Right renal cortex interstitium (tissue), 3 donors: ENCODE measurements around the gene E4F1. TPM values are rescaled to one million over a fixed set of nuclear protein-coding genes. Genes with fewer than 3 reads are reported as not detected.
"Not testable (repeated sequence)": the region's sequence is repeated elsewhere in the genome, so short reads cannot be mapped to it uniquely, and the experiment has no call there.

Experiments
- DNase-seq, 3 donors: peaks; one replicate each; pipeline ENCODE4 v3.0.0-alpha.2; 2013; ENCODE audit warnings: low read depth in 3 of 3, low spot score in 2 of 3
- polyA plus RNA-seq, 3 donors: library from polyadenylated mRNA; unstranded; fragments of 120-200 nt; gene quantifications; one replicate each; pipeline ENCODE4 v1.2.1, GENCODE V29; 2013; ENCODE audit not compliant: insufficient read length in 3 of 3

The E4F1 gene
- polyA plus RNA-seq, 3 donors = 13.2 to 14.3 (median 13.6) TPM

DNA sequence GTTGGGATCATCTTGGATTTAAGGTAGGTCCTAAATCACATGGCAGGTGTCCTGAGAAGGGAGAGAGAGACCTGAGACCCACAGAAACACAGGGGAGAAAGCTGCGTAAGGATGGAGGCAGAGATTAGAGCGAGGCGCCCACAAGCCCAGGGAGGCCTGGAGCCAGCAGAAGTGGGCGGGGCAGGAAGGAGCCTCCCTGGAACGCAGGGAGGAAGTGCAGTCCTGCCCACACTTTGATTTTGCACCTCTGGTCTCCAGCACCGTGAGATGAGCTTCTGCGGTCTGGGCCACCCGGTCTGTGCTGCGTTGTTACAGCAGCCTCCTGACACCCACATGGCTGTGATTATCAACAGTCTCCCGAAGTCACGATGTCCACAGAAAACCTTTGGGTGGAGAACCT is 19.2 kb downstream of the E4F1 start:
- DNase-seq = no peak

GRCh38 chr16:2243031-2243528 is 19.7 kb downstream of the E4F1 start:
- no peak for DNase-seq

DNA sequence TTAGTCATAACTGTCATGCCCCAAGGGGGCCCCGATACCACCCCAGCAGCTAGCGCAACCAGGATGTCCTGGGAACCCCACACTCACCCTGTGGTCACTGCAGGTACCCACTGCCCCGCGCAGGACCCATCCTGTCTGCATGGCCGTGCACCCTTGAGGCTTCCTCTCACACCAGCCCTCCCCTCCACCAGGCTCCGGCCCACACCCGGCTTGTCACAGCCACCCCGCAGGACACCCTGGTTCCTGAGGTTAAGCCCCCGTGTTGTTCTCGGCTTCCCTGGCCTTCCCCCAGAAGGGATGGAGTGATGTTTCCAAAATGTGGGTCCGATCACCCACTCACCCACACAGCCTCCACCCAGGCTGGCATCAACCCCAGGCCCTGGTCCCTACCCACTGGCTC is 20.4 kb downstream of the E4F1 start:
- no peak for DNase-seq

DNA sequence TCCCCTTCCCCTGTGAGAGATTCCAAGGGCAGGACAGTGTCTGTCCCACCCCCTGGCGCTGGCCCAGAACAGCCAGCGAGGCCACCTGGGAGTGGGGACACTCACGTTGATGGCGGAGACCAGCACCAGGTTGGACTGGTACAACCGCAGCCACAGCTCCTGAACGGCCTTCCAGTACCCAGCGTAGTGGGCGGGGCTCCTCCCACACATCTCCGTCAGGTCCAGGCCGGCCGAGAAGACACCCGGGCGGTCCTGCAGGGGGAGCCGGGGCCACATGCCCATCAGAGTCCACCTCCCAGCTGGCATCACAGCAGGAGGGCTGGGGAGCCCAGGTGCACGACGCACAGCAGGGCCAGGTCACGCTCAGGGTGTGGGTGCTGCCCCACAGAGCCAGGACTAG is 20.9 kb downstream of the E4F1 start:
- DNase-seq = no peak

GRCh38 chr16:2244926-2245795 is 21.8 kb downstream of the E4F1 start:
- no peak for DNase-seq

DNA sequence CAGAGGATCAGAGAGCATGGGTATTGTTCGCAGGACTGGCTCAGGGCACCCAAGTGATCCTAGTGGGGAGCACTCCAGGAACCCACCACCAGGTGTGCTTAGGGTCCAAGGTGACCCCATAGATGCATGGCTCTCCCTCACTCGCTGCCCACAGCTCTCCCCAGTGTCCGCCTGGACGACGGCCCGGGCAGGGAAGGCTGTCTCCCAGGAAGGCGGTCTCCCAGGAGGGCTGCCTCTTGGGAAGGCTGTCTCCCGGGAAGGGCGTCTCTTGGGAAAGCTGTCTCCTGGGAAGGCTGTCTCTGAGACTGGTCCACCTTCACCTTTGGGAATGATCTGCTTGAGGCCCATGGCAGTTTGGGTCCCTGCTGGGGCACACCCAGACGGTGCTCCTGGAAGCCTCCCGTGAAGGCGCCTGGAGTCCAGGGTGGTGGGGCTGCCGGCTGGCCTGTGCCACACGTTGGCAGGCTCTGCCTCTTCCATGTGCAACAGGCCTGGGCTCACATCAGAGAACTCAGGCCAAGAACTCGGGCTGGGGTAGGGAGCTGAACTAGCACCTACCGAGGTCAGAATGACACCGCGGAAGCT is 23.0 kb downstream of the E4F1 start:
- DNase-seq = no peak

DNA sequence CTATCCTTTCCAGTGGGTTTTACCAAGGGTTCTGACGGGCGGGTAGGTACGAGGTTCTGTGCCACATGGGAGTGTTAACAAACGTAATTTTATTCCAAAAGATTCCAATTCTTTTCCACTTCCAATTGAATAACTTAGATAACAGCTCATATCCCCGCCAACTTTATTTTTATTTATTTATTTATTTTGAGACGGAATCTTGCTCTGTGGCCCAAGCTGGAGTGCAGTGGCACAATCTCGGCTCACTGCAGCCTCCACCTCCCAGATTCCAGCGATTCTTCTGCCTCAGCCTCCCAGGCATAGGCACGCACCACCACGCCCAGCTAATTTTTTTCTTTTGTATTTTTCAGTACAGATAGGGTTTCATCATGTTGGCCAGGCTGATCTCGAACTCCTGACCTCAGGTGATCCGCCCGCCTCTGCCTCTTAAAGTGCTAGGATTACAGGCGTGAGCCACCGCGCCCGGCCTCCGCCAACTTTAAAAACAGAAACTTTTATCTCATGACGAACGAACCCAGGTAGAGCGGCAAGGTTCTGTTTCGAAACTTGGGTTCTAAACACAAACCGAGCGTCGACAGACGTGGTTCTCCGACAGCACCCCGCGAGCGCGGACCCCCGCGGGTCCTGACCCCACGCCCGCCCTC is 27.4 kb downstream of the E4F1 start:
- DNase-seq = no peak

GRCh38 chr16:2251296-2252111 is 28.1 kb downstream of the E4F1 start, which contains the start of gene ECI1:
TSS of gene ECI1 (minus strand) at chr16:2251587. CDS start at chr16:2251566, 21 bp downstream.
- DNase-seq = peak; percentile 76 to 85 (median 79)

DNA sequence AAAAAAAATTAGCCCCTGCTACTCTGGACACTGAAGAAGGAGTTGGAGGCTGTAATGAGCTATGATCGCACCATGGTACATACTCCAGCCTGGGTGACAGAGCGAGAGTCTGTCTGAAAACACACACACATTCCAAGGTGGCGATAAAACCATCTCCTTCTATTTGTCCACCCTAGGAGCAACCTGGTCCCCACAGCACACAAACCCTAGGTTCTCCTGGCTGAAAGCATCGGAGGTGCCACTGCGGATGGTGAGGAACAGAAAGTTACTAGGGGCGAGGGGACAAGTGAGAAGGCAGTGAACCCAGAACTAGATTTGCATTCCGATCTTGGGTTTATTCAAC is 29.4 kb downstream of the E4F1 start:
- no peak for DNase-seq

DNA sequence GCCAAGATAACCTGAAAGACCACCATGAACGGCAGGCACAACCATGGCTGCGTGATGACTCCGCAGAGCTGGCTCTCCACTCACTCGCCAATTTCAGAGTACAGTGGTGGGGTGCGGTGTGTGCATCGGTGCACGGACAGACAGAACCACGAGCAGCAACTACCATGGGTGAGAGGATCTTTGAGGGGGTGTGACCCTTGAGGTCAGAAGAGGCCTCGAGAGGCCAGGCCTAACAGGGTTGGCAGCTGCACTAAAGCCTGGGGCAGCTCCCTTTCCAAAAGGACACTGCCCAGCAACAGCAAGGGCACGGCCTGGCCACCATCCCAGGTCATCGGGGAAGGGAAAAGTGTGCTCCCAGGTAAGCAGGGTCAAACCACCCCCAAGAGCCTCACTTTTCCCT is 29.9 kb downstream of the E4F1 start:
- DNase-seq = no peak

- no peak for DNase-seq
These were observed 33.2 kb downstream of the E4F1 start for GRCh38 chr16:2256531-2257140.

- DNase-seq = no peak
These were observed 34.3 kb downstream of the E4F1 start for GRCh38 chr16:2257726-2258125.

DNA sequence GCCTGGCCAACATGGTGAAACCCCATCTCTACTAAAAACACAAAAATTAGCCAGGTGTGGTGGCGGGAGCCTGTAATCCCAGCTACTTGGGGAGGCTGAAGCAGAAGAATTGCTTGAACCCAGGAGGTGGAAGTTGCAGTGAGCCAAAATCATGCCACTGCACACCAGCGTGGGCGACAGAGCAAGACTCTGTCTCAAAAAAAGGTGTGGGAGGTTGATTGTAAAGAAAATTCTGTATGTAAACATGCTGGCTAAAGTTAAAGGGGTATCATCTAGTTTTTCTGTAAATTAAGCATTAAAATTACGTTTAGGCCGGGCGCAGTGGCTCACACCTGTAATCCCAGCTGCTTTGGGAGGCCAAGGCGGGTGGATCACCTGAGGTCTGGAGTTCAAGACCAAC is 35.1 kb downstream of the E4F1 start:
- not testable (repeated sequence) for DNase-seq

- DNase-seq = no peak
These were observed 36.9 kb downstream of the E4F1 start for GRCh38 chr16:2260250-2260649.

GRCh38 chr16:2263026-2263425 is 39.6 kb downstream of the E4F1 start:
- not testable (repeated sequence) for DNase-seq

DNA sequence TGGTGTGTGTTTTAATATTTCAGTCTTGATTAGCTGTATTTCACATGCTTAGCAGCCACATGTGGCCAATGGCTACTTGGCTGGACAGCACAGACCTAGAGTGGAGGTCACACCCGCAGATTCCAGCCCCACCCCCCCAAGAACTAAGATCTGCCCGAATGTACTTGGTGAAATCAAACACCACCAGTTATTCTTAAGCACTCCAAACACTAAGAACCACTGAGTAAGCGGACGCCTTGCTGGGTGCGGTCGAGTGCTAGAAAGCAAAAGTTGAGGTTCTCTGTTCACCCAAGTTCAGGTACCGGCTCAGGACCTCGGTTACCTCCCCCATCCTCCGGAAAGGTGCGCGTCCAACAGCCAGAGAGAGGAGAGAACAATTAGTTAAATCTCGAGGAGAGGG is 43.5 kb downstream of the E4F1 start:
- not testable (repeated sequence) for DNase-seq

DNA sequence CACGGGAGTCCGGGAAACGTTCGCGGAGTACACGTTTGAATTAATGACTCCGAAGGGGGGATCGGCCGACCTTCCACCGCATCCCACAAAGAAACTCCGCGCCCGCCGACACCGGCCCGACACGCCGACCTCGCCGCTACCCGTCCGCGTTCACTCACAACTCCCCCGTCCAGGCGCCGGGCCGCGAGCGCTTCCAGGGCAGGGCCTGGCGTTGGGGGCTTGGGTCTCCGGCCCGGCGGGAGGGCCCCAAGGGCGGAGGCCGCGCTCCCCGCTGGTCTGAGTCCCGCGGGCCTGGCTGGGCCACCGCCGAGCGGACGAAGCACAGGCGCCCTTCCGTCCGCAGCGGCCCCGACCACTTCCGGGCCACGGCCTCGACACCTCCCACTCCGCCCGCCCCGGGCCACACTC is 44.1 kb downstream of the E4F1 start:
- DNase-seq = not testable (repeated sequence)

- peak; percentile 96 to 99 (median 97) for DNase-seq
These were observed 44.7 kb downstream of the E4F1 start, which contains the start of gene RNPS1 for GRCh38 chr16:2267913-2268666. TSS of gene RNPS1 (minus strand) at chr16:2268126. CDS start at chr16:2264643, 3,483 bp downstream.

DNA sequence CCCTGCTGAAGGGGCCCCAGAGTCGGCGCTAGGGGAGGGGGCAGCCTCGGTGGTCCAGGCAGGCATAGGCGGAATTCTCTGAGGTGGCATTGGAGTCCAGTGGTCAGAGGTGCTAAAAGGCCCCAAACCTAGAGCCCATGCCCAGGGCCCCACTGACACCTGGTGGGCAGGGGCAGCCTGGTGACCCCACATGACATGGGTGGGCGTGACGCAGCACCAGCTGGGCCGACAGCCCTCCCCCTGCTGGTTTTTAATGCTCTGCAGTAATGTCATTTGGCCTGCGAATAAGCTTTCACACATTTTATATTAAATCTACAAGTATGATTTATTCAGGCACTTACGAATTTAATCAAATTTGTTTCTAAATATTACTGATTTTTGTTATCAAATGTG is 46.7 kb downstream of the E4F1 start:
- no peak for DNase-seq
